Transverse colon (tissue), 4 donors: ENCODE results near the gene GLTPD2. TPM values are rescaled to one million over a fixed set of nuclear protein-coding genes. Genes with fewer than 3 reads are reported as not detected.

ENCODE experiments used
- DNase-seq: peaks from one replicate; pipeline ENCODE4 v3.0.0-alpha.2; 2019
- H3K27ac ChIP-seq, 4 donors: fragments of 200-600 bp; sonication (generic); 2 replicates each; pipeline ENCODE4 v1.5.1; 2016 to 2018; ENCODE audit warnings: inconsistent platforms in 4 of 4
- H3K27me3 ChIP-seq: fragments of 200-600 bp; sonication (generic); 2 replicates; pipeline ENCODE4 v1.5.1; 2017; ENCODE audit warnings: inconsistent platforms
- H3K36me3 ChIP-seq, 4 donors: fragments of 200-600 bp; sonication (generic); 2 replicates each; pipeline ENCODE4 v1.5.1; 2017 to 2019; ENCODE audit warnings: inconsistent platforms in 4 of 4
- H3K4me1 ChIP-seq, 4 donors: fragments of 200-600 bp; sonication (generic); 2 replicates each; pipeline ENCODE4 v1.5.1; 2017 to 2020; ENCODE audit warnings: inconsistent platforms in 4 of 4
- H3K4me3 ChIP-seq, 4 donors: fragments of 200-600 bp; sonication (generic); 1 replicate in 1 of 4; 2 replicates in 3 of 4; pipeline versions ENCODE4 v1.5.1 to v1.6.1; 2017 to 2019; ENCODE audit warnings: inconsistent platforms in 4 of 4
- H3K9me3 ChIP-seq, 2 donors: fragments of 200-600 bp; sonication (generic); 2 replicates each; pipeline ENCODE4 v1.5.1; 2017 to 2019; ENCODE audit warnings: inconsistent platforms in 2 of 2
- CTCF ChIP-seq, 5 experiments: fragments of 200-600 bp in 3 of 5; fragments of 450-650 bp in 2 of 5; sonication (generic) in 3 of 5; IDR thresholded peaks; 1 replicate in 2 of 5; 2 replicates in 3 of 5; pipeline ENCODE4 v1.5.1; 2016 to 2017; ENCODE audit warnings: antibody characterized with exemption in 5 of 5, inconsistent platforms in 3 of 5, mild to moderate bottlenecking in 2 of 5, moderate library complexity in 1 of 5
- EP300 ChIP-seq: sonication (generic); formaldehyde crosslinking; IDR thresholded peaks from one replicate; pipeline ENCODE4 v1.6.1; 2017; ENCODE audit warnings: antibody characterized with exemption, low read depth
- POLR2A ChIP-seq: fragments of 450-650 bp; IDR thresholded peaks from one replicate; pipeline ENCODE4 v1.6.1; 2016; ENCODE audit warnings: antibody characterized with exemption, mild to moderate bottlenecking, moderate library complexity
- POLR2AphosphoS5 ChIP-seq, 3 donors: sonication (generic); formaldehyde crosslinking; IDR thresholded peaks; one replicate each; pipeline ENCODE4 v1.6.1; 2016; ENCODE audit warnings: antibody characterized with exemption in 3 of 3
- WGBS, 2 donors: methylation state at CpG; one replicate each; pipeline ENCODE4 v1.1.5; 2018; ENCODE audit warnings: low coverage in 1 of 2; 5-methylcytosine and 5-hydroxymethylcytosine counted together
- in situ Hi-C, 4 donors: fragments of 200-750 bp; cut with MboI; loops; one replicate each; pipeline versions ENCODE4 v1.15.0 to v1.15.1; 2017; ENCODE audit warnings: low sequenced_read_pairs in 3 of 4, low pct_ligation_motif_present in 1 of 4, low pct_unique_long_range_greater_than_20kb in 1 of 4
- intact Hi-C: fragments of 100-400 bp; cut with DNase I; formaldehyde crosslinking; loops from one replicate; pipeline ENCODE4 v1.15.1; 2023; ENCODE audit warnings: low total_unique reads
- total RNA-seq, 4 donors: library from RNA; depleted of rRNA; stranded (reverse); fragments of >200 nt; gene quantifications; one replicate each; pipeline ENCODE4 v1.1.0, GENCODE V29; 2016

The GLTPD2 gene
- total RNA-seq, 4 donors from 2014 or later, result 0.41 to 1.7 TPM; not detected in 2

DNA sequence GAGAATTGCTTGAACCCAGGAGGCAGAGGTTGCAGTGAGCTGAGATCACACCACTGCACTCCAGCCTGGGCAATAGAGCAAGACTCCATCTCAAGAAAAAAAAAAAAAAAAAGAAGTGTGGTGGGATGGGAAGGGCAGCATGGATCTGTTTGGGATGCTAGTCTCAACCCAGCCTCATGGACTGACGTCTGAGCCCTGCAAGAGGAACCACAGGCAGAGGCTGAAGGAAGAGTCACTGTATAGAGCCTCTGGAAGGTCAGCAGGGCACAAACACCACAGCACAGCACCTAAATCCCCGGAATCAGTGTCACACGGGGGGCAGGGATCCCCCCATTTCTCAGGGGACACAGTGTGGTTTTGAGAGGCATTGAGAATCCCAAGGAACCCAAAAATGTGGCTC, 38.2 kb upstream of the GLTPD2 start:
- WGBS, 2 donors, result 43 to 50% methylated on average over 3 of the region's 3 CpGs
- DNase-seq, result no peak
- no peaks in the 10 kb centered on the region for H3K36me3 ChIP-seq
- TF ChIP-seq POLR2A, result no peak
- no peak for TF ChIP-seq EP300
- TF ChIP-seq CTCF (IDR thresholded peaks at IDR 0.05), result no peak
- TF ChIP-seq POLR2AphosphoS5 (IDR thresholded peaks at IDR 0.05), result no peak
- peaks cover 38% of the 10 kb centered on the region for H3K27me3 ChIP-seq
- in situ Hi-C loops (no loop called here), intact Hi-C loops (no loop called here)
- H3K4me1 ChIP-seq, result peaks cover 0 to 2% (median 1%) of the 10 kb centered on the region in 4 donors
- no peaks in the 10 kb centered on the region for H3K9me3 ChIP-seq
- no peak overlapping the region for H3K4me3 ChIP-seq
- H3K27ac ChIP-seq, result no peak overlapping the region

DNA sequence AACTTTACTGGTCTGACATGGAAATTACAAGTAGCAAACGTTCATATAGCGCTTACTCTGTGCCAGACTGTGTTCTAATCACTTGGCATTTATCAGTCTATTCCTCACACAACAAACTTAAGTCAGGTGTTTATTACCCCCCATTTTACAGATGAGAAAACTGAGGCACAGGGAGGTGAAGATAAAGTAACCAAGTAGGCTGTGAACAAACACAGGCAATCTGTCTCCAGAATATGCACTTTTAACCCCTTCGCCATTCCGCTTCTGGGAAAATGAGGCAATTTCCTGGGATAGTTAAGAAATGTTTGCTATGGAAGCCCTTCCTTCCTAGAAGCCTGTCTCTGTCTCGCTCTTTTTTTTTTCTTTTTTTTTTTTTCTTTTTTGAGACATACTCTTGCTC, 36.8 kb upstream of the GLTPD2 start:
- WGBS, 2 donors, result 67 to 71% methylated on average over 4 to 5 of the region's 5 CpGs
- intact Hi-C loops (no loop called here), in situ Hi-C loops (no loop called here)
- Histone ChIP-seq H3K27ac (no peak overlapping the region), H3K27me3 (peaks cover 35% of the 10 kb centered on the region), H3K9me3 (no peaks in the 10 kb centered on the region), H3K4me3 (no peak overlapping the region), H3K4me1 (no peaks in the 10 kb centered on the region), H3K36me3 (no peaks in the 10 kb centered on the region)
- no peak for DNase-seq
- TF ChIP-seq EP300, result no peak
- no peak for TF ChIP-seq POLR2AphosphoS5 (IDR thresholded peaks at IDR 0.05)
- no peak for TF ChIP-seq POLR2A
- TF ChIP-seq CTCF (IDR thresholded peaks at IDR 0.05), result no peak

- intact Hi-C loops, result no loop called here
- Histone ChIP-seq H3K9me3 (no peaks in the 10 kb centered on the region), H3K4me3 (no peak overlapping the region), H3K4me1 (no peaks in the 10 kb centered on the region), H3K27ac (no peak overlapping the region), H3K36me3 (no peaks in the 10 kb centered on the region), H3K27me3 (peaks cover 35% of the 10 kb centered on the region)
- in situ Hi-C loops, result no loop called here
- no peak for TF ChIP-seq POLR2A
- no peak for TF ChIP-seq CTCF (IDR thresholded peaks at IDR 0.05)
- TF ChIP-seq POLR2AphosphoS5 (IDR thresholded peaks at IDR 0.05), result no peak
- DNase-seq, result no peak
- 60 to 87% methylated on average over 1 of the region's 1 CpG for WGBS, 2 donors
Observed at GRCh38 chr17:4753392-4753791, 35.4 kb upstream of the GLTPD2 start.

GRCh38 chr17:4759776-4760236, 29.0 kb upstream of the GLTPD2 start:
- Histone ChIP-seq H3K4me3 (no peak overlapping the region), H3K27ac (no peak overlapping the region), H3K27me3 (peaks cover 5% of the 10 kb centered on the region), H3K4me1 (no peaks in the 10 kb centered on the region), H3K9me3 (no peaks in the 10 kb centered on the region), H3K36me3 (no peaks in the 10 kb centered on the region)
- intact Hi-C loops, result no loop called here
- DNase-seq, result no peak
- WGBS, 2 donors, result 31 to 62% methylated on average over 4 to 10 of the region's 10 CpGs
- TF ChIP-seq POLR2AphosphoS5 (IDR thresholded peaks at IDR 0.05) (no peak), EP300 (no peak), POLR2A (no peak)
- in situ Hi-C loops, result no loop called here

DNA sequence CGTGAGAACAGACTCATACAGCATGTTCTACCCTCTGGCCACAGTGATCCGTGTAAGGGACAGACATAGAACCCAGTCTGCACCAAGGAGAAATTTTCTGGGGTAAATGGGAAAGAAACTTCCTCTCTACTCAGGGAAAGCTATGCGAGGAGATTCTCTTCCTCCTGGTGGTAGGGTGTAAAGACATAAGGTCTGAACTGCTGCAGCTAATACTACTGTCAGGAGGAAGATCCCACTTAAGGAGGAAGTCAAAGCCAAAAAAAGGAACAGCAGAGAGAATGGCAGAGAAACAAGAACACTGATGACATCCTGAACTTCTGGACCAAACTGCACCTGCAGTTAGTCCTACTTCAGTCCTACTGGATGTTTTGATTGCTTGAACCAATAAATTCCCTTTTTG, 24.2 kb upstream of the GLTPD2 start:
- 60 to 63% methylated on average over 3 of the region's 3 CpGs for WGBS, 2 donors
- H3K27ac ChIP-seq, result peak overlapping the region in 2 of 4 donors; percentile 10 to 50
- no peaks in the 10 kb centered on the region for H3K27me3 ChIP-seq
- H3K4me3 ChIP-seq, result no peak overlapping the region
- no peak for TF ChIP-seq EP300
- TF ChIP-seq CTCF (IDR thresholded peaks at IDR 0.05), result no peak
- no peak for TF ChIP-seq POLR2A
- no peak for TF ChIP-seq POLR2AphosphoS5 (IDR thresholded peaks at IDR 0.05)
- no peak for DNase-seq
- no peaks in the 10 kb centered on the region for H3K9me3 ChIP-seq
- in situ Hi-C loops (no loop called here), intact Hi-C loops (no loop called here)
- H3K4me1 ChIP-seq, result no peaks in the 10 kb centered on the region
- H3K36me3 ChIP-seq, result no peaks in the 10 kb centered on the region
